Measurements from ENCODE around the gene BRD1.

Gene BRD1

DNA sequence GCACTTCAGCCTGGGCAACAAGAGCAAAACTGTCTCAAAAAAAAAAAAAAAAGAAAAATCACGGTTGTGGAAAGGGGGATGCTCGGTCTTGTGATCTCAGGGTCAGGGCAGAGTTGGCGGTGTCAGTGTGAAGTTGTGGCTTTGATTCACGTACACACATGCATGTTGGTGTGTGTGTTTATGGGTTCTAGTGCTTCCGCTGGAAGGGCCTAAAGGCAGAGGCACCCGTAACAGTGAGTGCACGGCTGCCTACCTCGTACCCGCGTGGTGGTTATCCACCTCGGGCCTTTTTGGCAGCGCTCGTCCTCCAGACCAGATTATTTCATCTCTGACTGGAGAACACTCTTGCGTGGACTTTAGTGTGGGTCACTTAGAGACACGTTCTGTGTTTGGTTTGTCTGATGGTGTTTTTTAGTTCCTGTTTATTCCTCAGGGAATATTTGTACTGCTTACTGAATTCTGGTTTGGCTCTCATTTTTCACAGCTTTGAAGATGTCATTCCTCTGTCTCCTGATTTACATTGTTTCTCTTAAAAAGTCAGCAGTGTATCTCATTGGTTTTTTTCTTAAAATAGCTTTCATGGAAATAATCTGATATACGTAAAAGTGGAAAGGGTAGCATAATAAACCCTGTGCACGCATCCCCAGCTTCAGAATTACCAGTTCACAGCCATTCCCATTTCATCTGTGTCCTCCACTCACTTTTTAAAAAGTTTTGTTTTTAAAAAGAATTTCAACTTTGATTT is 41.6 kb upstream of the BRD1 start:
- ChIA-PET CTCF (no interaction called here), POLR2A (no interaction called here)
- TF ChIP-seq, protein P1, sequence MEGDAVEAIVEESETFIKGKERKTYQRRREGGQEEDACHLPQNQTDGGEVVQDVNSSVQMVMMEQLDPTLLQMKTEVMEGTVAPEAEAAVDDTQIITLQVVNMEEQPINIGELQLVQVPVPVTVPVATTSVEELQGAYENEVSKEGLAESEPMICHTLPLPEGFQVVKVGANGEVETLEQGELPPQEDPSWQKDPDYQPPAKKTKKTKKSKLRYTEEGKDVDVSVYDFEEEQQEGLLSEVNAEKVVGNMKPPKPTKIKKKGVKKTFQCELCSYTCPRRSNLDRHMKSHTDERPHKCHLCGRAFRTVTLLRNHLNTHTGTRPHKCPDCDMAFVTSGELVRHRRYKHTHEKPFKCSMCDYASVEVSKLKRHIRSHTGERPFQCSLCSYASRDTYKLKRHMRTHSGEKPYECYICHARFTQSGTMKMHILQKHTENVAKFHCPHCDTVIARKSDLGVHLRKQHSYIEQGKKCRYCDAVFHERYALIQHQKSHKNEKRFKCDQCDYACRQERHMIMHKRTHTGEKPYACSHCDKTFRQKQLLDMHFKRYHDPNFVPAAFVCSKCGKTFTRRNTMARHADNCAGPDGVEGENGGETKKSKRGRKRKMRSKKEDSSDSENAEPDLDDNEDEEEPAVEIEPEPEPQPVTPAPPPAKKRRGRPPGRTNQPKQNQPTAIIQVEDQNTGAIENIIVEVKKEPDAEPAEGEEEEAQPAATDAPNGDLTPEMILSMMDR (IDR thresholded peaks at IDR 0.05; ENCODE audit: control extremely low read depth, extremely low read depth, low read depth, missing control alignments) = no peak
- DNase-seq (ENCODE audit: extremely low spot score) = no peak

- POLR2A ChIA-PET = interaction anchor here (0.6 to 1.0 kb wide), 2 partner anchors 14 to 697 kb away, joined by 3 to 4 read pairs; no protein-coding TSS in a partner anchor
Observed at GRCh38 chr22:49867303-49868265, 39.9 kb upstream of the BRD1 start.

GRCh38 chr22:49866646-49867045 is 39.0 kb upstream of the BRD1 start:
- DNase-seq (ENCODE audit: extremely low spot score) = no peak
- ChIA-PET CTCF (interaction anchor here (1.5 kb wide), 1 partner anchor 20 kb away, joined by 3 read pairs; no protein-coding TSS in a partner anchor), POLR2A (no interaction called here)
- TF ChIP-seq, protein P1 (IDR thresholded peaks at IDR 0.05; ENCODE audit: control extremely low read depth, extremely low read depth, low read depth, missing control alignments) = no peak

More at GRCh38 chr22:49867303-49868265, 39.9 kb upstream of the BRD1 start:
- TF ChIP-seq, protein P1 (IDR thresholded peaks at IDR 0.05; ENCODE audit: control extremely low read depth, extremely low read depth, low read depth, missing control alignments) = no peak
- no peak for DNase-seq (ENCODE audit: extremely low spot score)
- CTCF ChIA-PET = interaction anchor here (0.6 to 1.5 kb wide), 2 partner anchors 8 to 19 kb away, joined by 3 read pairs; no protein-coding TSS in a partner anchor

DNA sequence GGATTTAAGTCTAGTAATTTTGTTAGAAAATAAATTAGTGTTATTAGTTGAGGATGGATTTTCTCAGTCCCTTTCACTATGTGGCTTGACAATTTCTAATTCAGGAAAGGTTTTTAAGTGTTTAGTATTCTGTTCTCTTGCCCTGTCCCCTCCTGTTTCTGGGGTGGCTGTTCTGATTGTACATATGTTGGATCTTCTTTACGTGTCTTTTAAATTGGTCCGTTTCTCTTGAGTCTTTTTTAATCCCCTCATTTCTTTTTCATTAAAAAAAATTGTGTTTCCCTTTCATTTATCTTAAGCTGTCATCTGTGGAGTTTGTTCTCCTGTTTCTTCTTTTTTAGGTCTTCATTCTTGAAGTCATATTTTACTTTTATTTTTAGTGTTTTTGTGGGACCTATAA is 38.5 kb upstream of the BRD1 start:
- ChIA-PET CTCF (interaction anchor here (1.5 kb wide), 1 partner anchor 21 kb away, joined by 3 read pairs; no protein-coding TSS in a partner anchor), POLR2A (no interaction called here)
- TF ChIP-seq, protein P1 (IDR thresholded peaks at IDR 0.05; ENCODE audit: control extremely low read depth, extremely low read depth, low read depth, missing control alignments) = no peak
- DNase-seq (ENCODE audit: extremely low spot score) = no peak

DNA sequence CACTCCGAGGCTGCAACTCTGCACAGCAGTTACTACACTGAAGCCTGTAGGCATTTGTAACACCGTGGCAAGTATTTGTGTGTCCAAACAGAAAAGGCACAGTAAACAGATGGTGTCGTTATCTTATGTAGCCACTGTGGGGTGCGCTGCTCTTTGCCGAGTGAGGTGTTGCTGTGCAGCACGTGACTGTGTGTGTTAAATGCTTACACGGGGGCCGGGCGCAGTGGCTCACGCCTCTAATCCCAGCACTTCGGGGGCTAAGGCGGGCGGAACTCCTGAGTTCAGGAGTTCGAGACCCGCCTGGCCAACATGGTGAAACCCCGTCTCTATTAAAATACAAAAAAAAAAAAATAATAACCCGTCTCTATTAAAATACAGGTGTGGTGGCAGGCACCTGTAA is 37.5 kb upstream of the BRD1 start:
- CTCF ChIA-PET = no interaction called here
- POLR2A ChIA-PET = interaction anchor here (0.6 kb wide), 1 partner anchor 60 kb away, joined by 5 read pairs; no protein-coding TSS in a partner anchor

GRCh38 chr22:49863931-49864330 is 36.3 kb upstream of the BRD1 start:
- TF ChIP-seq, protein P1 (IDR thresholded peaks at IDR 0.05; ENCODE audit: control extremely low read depth, extremely low read depth, low read depth, missing control alignments) = no peak
- DNase-seq (ENCODE audit: extremely low spot score) = no peak
- ChIA-PET POLR2A (no interaction called here), CTCF (no interaction called here)

More for the DNA sequence above, 37.5 kb upstream of the BRD1 start:
- TF ChIP-seq, protein P1 (IDR thresholded peaks at IDR 0.05; ENCODE audit: control extremely low read depth, extremely low read depth, low read depth, missing control alignments) = no peak
- no peak for DNase-seq (ENCODE audit: extremely low spot score)

Data from GM10248 (cell line).